H9 (cell line): ENCODE measurements around the gene PRICKLE3. TPM values are rescaled to one million over a fixed set of nuclear protein-coding genes. Genes with fewer than 3 reads are reported as not detected.

ENCODE experiments used
- DNase-seq: peaks from one replicate; pipeline ENCODE4 v3.0.0-alpha.2; 2017
- H2AFZ ChIP-seq: one replicate; pipeline ENCODE4 v1.6.1; 2013; ENCODE audit warnings: mild to moderate bottlenecking, low read length, control low read depth, moderate library complexity
- H2AK5ac ChIP-seq: 2 replicates; pipeline ENCODE4 v1.6.1; 2013; ENCODE audit warnings: low read length, control low read depth, mixed read lengths; ENCODE audit not compliant: insufficient read length
- H2BK120ac ChIP-seq: one replicate; pipeline ENCODE4 v1.6.1; 2013; ENCODE audit warnings: low read depth, mild to moderate bottlenecking, low read length, control low read depth, inconsistent platforms; ENCODE audit not compliant: poor library complexity, severe bottlenecking
- H2BK12ac ChIP-seq: 2 replicates; pipeline ENCODE4 v1.6.1; 2013; ENCODE audit warnings: low read length, control low read depth, mixed read lengths, low read depth; ENCODE audit not compliant: insufficient read length
- H2BK15ac ChIP-seq: 2 replicates; pipeline ENCODE4 v1.6.1; 2013; ENCODE audit warnings: low read depth, low read length, control low read depth
- H2BK20ac ChIP-seq: one replicate; pipeline ENCODE4 v1.6.1; 2013; ENCODE audit warnings: low read depth, mild to moderate bottlenecking, low read length, control low read depth, inconsistent platforms; ENCODE audit not compliant: poor library complexity, severe bottlenecking
- H2BK5ac ChIP-seq: 2 replicates; pipeline ENCODE4 v1.6.1; 2013; ENCODE audit warnings: low read length, control low read depth, mixed read lengths; ENCODE audit not compliant: insufficient read length
- H3K14ac ChIP-seq: 2 replicates; pipeline ENCODE4 v1.6.1; 2013; ENCODE audit warnings: low read length, control low read depth; ENCODE audit not compliant: insufficient read depth
- H3K18ac ChIP-seq: 2 replicates; pipeline ENCODE4 v1.6.1; 2013; ENCODE audit warnings: low read depth, mild to moderate bottlenecking, mixed read lengths, low read length, control low read depth; ENCODE audit not compliant: insufficient read length
- H3K23ac ChIP-seq: 2 replicates; pipeline ENCODE4 v1.6.1; 2013; ENCODE audit warnings: low read length, control low read depth, mixed read lengths, low read depth; ENCODE audit not compliant: insufficient read length
- H3K23me2 ChIP-seq: 2 replicates; pipeline ENCODE4 v1.6.1; 2013; ENCODE audit warnings: low read depth, mild to moderate bottlenecking, mixed read lengths, low read length, control low read depth; ENCODE audit not compliant: insufficient read length, poor library complexity, severe bottlenecking
- H3K27ac ChIP-seq: 2 replicates; pipeline ENCODE4 v1.5.1; 2013; ENCODE audit warnings: low read length, control low read depth, mixed read lengths, low read depth; ENCODE audit not compliant: insufficient read length
- H3K27me3 ChIP-seq: 2 replicates; pipeline ENCODE4 v1.6.1; 2013; ENCODE audit warnings: low read length, control low read depth, inconsistent platforms; ENCODE audit not compliant: insufficient read depth
- H3K4ac ChIP-seq: 2 replicates; pipeline ENCODE4 v1.6.1; 2013; ENCODE audit warnings: low read depth, mild to moderate bottlenecking, control low read depth, inconsistent platforms, low read length, moderate library complexity
- H3K4me1 ChIP-seq: 2 replicates; pipeline ENCODE4 v1.6.1; 2013; ENCODE audit warnings: low read length, control low read depth, inconsistent platforms; ENCODE audit not compliant: insufficient read depth
- H3K4me2 ChIP-seq: 2 replicates; pipeline ENCODE4 v1.6.1; 2013; ENCODE audit warnings: low read length, control low read depth, mixed read lengths; ENCODE audit not compliant: insufficient read length, insufficient read depth
- H3K56ac ChIP-seq: 2 replicates; pipeline ENCODE4 v1.6.1; 2013; ENCODE audit warnings: low read depth, mild to moderate bottlenecking, mixed read lengths, low read length, control low read depth; ENCODE audit not compliant: insufficient read length
- H3K79me1 ChIP-seq: 2 replicates; pipeline ENCODE4 v1.6.1; 2013; ENCODE audit warnings: low read depth, mild to moderate bottlenecking, moderate library complexity, low read length, control low read depth, inconsistent platforms; ENCODE audit not compliant: insufficient read depth, poor library complexity, severe bottlenecking
- H3K79me2 ChIP-seq: 2 replicates; pipeline ENCODE4 v1.6.1; 2013; ENCODE audit warnings: low read length, control low read depth, inconsistent platforms; ENCODE audit not compliant: insufficient read depth
- H3K9ac ChIP-seq: 2 replicates; pipeline ENCODE4 v1.6.1; 2013; ENCODE audit warnings: low read length, control low read depth, mixed read lengths; ENCODE audit not compliant: insufficient read length; ENCODE audit errors: extremely low read depth
- H3K9me3 ChIP-seq: one replicate; pipeline ENCODE4 v1.6.1; 2013; ENCODE audit warnings: low read depth, low read length, inconsistent platforms; ENCODE audit not compliant: control insufficient read depth
- H3T11ph ChIP-seq: one replicate; pipeline ENCODE4 v1.6.1; 2013; ENCODE audit warnings: mild to moderate bottlenecking, low read length, control low read depth, inconsistent platforms
- H4K20me1 ChIP-seq: one replicate; pipeline ENCODE4 v1.6.1; 2013; ENCODE audit not compliant: control insufficient read depth, insufficient read length, insufficient read depth
- H4K5ac ChIP-seq: 2 replicates; pipeline ENCODE4 v1.6.1; 2013; ENCODE audit warnings: low read depth, mild to moderate bottlenecking, mixed read lengths, low read length, control low read depth; ENCODE audit not compliant: insufficient read length
- H4K8ac ChIP-seq: replicated peaks from 2 replicates; pipeline ENCODE4 v1.6.1; 2013; ENCODE audit warnings: low read length, control low read depth, mixed read lengths, low read depth; ENCODE audit not compliant: insufficient read length
- H4K91ac ChIP-seq: 2 replicates; pipeline ENCODE4 v1.6.1; 2013; ENCODE audit warnings: low read depth, mild to moderate bottlenecking, moderate library complexity, mixed read lengths, low read length, control low read depth; ENCODE audit not compliant: insufficient read length
- H3K27ac Mint-ChIP-seq, 3 experiments: 2 replicates in 2 of 3; 3 replicates in 1 of 3; pipeline ENCODE4 v1.8.0; 2020 to 2021; ENCODE audit warnings: mixed read lengths in 3 of 3, mild to moderate bottlenecking in 1 of 3, moderate library complexity in 1 of 3
- H3K27me3 Mint-ChIP-seq: 2 replicates; pipeline ENCODE4 v1.8.0; 2021; ENCODE audit warnings: low read depth, mild to moderate bottlenecking, moderate library complexity, mixed read lengths
- H3K36me3 Mint-ChIP-seq, 3 experiments: 2 replicates in 2 of 3; 3 replicates in 1 of 3; pipeline ENCODE4 v1.8.0; 2020 to 2021; ENCODE audit warnings: low read depth in 3 of 3, mixed read lengths in 3 of 3; ENCODE audit not compliant: insufficient read depth in 1 of 3
- H3K4me1 Mint-ChIP-seq, 2 experiments: 2 replicates each; pipeline ENCODE4 v1.8.0; 2020; ENCODE audit warnings: mixed read lengths in 2 of 2
- H3K4me3 Mint-ChIP-seq, 2 experiments: 2 replicates in 1 of 2; 3 replicates in 1 of 2; pipeline ENCODE4 v1.8.0; 2020 to 2021; ENCODE audit warnings: mild to moderate bottlenecking in 2 of 2, mixed read lengths in 2 of 2, moderate library complexity in 1 of 2
- H3K9me3 Mint-ChIP-seq, 2 experiments: 2 replicates in 1 of 2; 3 replicates in 1 of 2; pipeline ENCODE4 v1.8.0; 2020; ENCODE audit warnings: mild to moderate bottlenecking in 2 of 2, mixed read lengths in 2 of 2, moderate library complexity in 1 of 2
- WGBS: extraction: QIAGEN DNeasy Blood & Tissue Kit; methylation state at CpG from one replicate; pipeline ENCODE4 v1.1.7; 2013; ENCODE audit warnings: missing lambda C conversion rate, low lambda C conversion rate, mixed read lengths; ENCODE audit not compliant: insufficient read length; ENCODE audit errors: extremely low coverage; 5-methylcytosine and 5-hydroxymethylcytosine counted together
- total RNA-seq: library from RNA; stranded (reverse); gene quantifications from 2 replicates; pipeline ENCODE4 v1.2.1, GENCODE V29; 2021
- TF ChIP-seq, protein P1 (sequence below): fragments of 200-600 bp; sonication (generic); conservative IDR thresholded peaks from 3 replicates; pipeline ENCODE4 v1.8.0; 2021; ENCODE audit warnings: antibody characterized with exemption, mild to moderate bottlenecking

The PRICKLE3 gene
- total RNA-seq, 1 experiment from 2014 or later: 9.7 TPM

DNA sequence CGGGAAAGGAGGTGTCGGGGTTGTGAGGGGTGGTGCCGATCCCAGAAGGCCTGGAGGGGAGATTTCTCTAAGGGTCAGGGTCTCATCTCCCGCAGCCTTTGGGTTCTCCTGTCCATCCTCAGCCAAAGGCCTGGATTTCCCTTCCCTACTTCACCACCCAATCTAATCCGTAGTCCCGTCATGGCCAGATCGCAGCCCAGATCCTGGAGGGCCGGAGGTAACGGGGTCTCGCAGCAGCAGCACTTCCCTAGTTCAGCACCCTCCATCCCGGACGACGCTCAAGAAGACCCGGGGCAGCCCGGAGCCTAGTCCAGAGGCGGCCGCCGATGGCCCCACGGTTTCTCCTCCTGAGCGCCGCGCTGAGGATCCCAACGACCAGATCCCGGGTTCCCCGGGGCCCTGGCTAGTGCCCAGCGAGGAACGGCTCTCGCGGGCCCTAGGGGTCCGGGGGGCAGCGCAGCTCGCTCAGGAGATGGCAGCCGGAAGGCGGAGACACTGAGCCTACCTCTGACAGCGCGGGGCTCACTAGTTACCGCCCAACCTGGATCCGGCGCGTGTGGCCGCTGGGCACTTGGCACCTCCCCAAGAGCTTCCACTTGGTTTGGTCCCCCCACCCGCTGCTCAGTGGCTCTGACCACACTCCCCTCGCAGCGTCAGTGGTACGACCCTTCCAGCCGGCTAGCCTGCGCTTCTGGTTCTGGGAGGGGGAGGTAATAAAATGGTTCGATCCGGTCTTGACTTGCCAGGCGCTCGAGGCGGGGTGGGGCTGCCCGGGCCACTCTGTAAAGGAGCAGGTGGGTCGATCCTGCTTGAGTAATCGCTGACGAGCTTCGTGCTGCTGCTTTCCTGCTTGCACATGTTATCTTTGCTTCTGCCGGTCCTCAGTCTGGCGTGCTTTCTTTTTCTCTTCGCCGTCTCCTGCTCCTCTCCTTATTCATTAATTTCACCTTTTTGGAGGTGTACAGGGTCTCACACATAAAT is 20.0 kb downstream of the PRICKLE3 start:
- Histone ChIP-seq H2BK5ac (no peak overlapping the region), H3K23ac (no peak overlapping the region), H2BK20ac (no peak overlapping the region), H3K9ac (no peak overlapping the region), H3K23me2 (peaks cover 14% of the 10 kb centered on the region), H3K4me2 (peak overlapping the region; percentile 87), H3K9me3 (peaks cover 12% of the 10 kb centered on the region), H3K27me3 (no peaks in the 10 kb centered on the region; the same call in 1 of the 2 replicates), H3K4me1 (no peaks in the 10 kb centered on the region), H2AFZ (no peak overlapping the region), H3T11ph (no peak overlapping the region), H3K79me1 (no peaks in the 10 kb centered on the region), H3K79me2 (no peaks in the 10 kb centered on the region), H4K8ac (no peak overlapping the region), H3K27ac (no peak overlapping the region), H2AK5ac (no peak overlapping the region), H4K20me1 (no peaks in the 10 kb centered on the region), H4K91ac (no peak overlapping the region), H2BK120ac (no peak overlapping the region), H3K18ac (no peak overlapping the region), H2BK12ac (no peak overlapping the region), H4K5ac (no peak overlapping the region), H3K4ac (no peak overlapping the region), H2BK15ac (no peak overlapping the region), H3K56ac (no peak overlapping the region), H3K14ac (no peak overlapping the region)
- Mint-ChIP-seq H3K36me3 (peaks cover 0 to 8% (median 5%) of the 10 kb centered on the region in 3 experiments; a peak in 3 of 7 replicates), H3K4me1 (peaks cover 9 to 25% of the 10 kb centered on the region in 2 experiments), H3K4me3 (peak overlapping the region; percentile 53 to 73), H3K27me3 (peaks cover 44% of the 10 kb centered on the region), H3K27ac (no peak overlapping the region), H3K9me3 (peaks cover 55 to 66% of the 10 kb centered on the region in 2 experiments)
- TF ChIP-seq, protein P1, sequence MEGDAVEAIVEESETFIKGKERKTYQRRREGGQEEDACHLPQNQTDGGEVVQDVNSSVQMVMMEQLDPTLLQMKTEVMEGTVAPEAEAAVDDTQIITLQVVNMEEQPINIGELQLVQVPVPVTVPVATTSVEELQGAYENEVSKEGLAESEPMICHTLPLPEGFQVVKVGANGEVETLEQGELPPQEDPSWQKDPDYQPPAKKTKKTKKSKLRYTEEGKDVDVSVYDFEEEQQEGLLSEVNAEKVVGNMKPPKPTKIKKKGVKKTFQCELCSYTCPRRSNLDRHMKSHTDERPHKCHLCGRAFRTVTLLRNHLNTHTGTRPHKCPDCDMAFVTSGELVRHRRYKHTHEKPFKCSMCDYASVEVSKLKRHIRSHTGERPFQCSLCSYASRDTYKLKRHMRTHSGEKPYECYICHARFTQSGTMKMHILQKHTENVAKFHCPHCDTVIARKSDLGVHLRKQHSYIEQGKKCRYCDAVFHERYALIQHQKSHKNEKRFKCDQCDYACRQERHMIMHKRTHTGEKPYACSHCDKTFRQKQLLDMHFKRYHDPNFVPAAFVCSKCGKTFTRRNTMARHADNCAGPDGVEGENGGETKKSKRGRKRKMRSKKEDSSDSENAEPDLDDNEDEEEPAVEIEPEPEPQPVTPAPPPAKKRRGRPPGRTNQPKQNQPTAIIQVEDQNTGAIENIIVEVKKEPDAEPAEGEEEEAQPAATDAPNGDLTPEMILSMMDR: peak; percentile 53
- no CpG with 5 or more reads among the region's 61 CpGs for WGBS
- peak; percentile 94 for DNase-seq
